Osteoblast (primary cell): ENCODE results near the gene PRR3. TPM values are rescaled to one million over a fixed set of nuclear protein-coding genes. Genes with fewer than 3 reads are reported as not detected.

Experiments used
- DNase-seq: peaks from one replicate; pipeline ENCODE4 v3.0.0; 2011; ENCODE audit warnings: low spot score, mixed read lengths; ENCODE audit not compliant: insufficient read length; ENCODE audit errors: missing footprints
- H2AFZ ChIP-seq: 2 replicates; pipeline ENCODE4 v1.6.0; 2011; ENCODE audit warnings: mild to moderate bottlenecking, low read length
- H3K27ac ChIP-seq: 2 replicates; pipeline ENCODE4 v1.5.1; 2011; ENCODE audit warnings: mild to moderate bottlenecking, low read depth, low read length, moderate library complexity
- H3K27me3 ChIP-seq: 2 replicates; pipeline ENCODE4 v1.6.0; 2012; ENCODE audit warnings: mild to moderate bottlenecking, control low read depth, inconsistent platforms, low read length, moderate library complexity; ENCODE audit not compliant: insufficient read depth
- H3K36me3 ChIP-seq: 2 replicates; pipeline ENCODE4 v1.5.1; 2011; ENCODE audit warnings: mild to moderate bottlenecking, low read length, control low read depth, moderate library complexity; ENCODE audit not compliant: insufficient read depth
- H3K4me1 ChIP-seq: 2 replicates; pipeline ENCODE4 v1.5.1; 2011; ENCODE audit warnings: mild to moderate bottlenecking, low read length, control low read depth, moderate library complexity; ENCODE audit not compliant: insufficient read depth
- H3K4me2 ChIP-seq: 2 replicates; pipeline ENCODE4 v1.6.0; 2011; ENCODE audit warnings: mild to moderate bottlenecking, low read length; ENCODE audit not compliant: insufficient read depth
- H3K4me3 ChIP-seq: fragments of 200-600 bp; sonication (generic); 3 replicates; pipeline ENCODE4 v1.5.1; 2012; ENCODE audit warnings: mild to moderate bottlenecking, low read length, inconsistent platforms; ENCODE audit not compliant: insufficient read depth
- H3K79me2 ChIP-seq: 2 replicates; pipeline ENCODE4 v1.6.0; 2012; ENCODE audit warnings: mild to moderate bottlenecking, low read length, control low read depth, inconsistent platforms; ENCODE audit not compliant: insufficient read depth
- H3K9me3 ChIP-seq: 2 replicates; pipeline ENCODE4 v1.5.1; 2011; ENCODE audit warnings: low read depth, low read length, control low read depth
- H4K20me1 ChIP-seq: 2 replicates; pipeline ENCODE4 v1.6.0; 2012; ENCODE audit warnings: mild to moderate bottlenecking, low read length, control low read depth; ENCODE audit not compliant: insufficient read depth
- total RNA-seq: library from RNA; depleted of rRNA; stranded (reverse); fragments of >200 nt; gene quantifications from 2 replicates; pipeline ENCODE4 v1.2.3, GENCODE V29; 2012
- TF ChIP-seq, protein P1 (sequence below): IDR thresholded peaks from 2 replicates; pipeline ENCODE4 v1.5.1; 2011; ENCODE audit warnings: mild to moderate bottlenecking, low read depth, low read length, moderate library complexity; ENCODE audit errors: extremely low read depth

Gene PRR3
- total RNA-seq, 1 donor: 7.2 TPM

GRCh38 chr6:30568245-30568644 is 11.2 kb downstream of the PRR3 start:
- DNase-seq: no peak
- Histone ChIP-seq H3K4me3 (no peak overlapping the region), H2AFZ (no peak overlapping the region), H3K9me3 (no peaks in the 10 kb centered on the region), H3K4me2 (no peak overlapping the region), H3K27ac (no peak overlapping the region), H3K27me3 (no peaks in the 10 kb centered on the region), H4K20me1 (peaks cover 20% of the 10 kb centered on the region), H3K36me3 (no peaks in the 10 kb centered on the region), H3K4me1 (peaks cover 23% of the 10 kb centered on the region), H3K79me2 (peaks cover 20% of the 10 kb centered on the region)
- TF ChIP-seq, protein P1, sequence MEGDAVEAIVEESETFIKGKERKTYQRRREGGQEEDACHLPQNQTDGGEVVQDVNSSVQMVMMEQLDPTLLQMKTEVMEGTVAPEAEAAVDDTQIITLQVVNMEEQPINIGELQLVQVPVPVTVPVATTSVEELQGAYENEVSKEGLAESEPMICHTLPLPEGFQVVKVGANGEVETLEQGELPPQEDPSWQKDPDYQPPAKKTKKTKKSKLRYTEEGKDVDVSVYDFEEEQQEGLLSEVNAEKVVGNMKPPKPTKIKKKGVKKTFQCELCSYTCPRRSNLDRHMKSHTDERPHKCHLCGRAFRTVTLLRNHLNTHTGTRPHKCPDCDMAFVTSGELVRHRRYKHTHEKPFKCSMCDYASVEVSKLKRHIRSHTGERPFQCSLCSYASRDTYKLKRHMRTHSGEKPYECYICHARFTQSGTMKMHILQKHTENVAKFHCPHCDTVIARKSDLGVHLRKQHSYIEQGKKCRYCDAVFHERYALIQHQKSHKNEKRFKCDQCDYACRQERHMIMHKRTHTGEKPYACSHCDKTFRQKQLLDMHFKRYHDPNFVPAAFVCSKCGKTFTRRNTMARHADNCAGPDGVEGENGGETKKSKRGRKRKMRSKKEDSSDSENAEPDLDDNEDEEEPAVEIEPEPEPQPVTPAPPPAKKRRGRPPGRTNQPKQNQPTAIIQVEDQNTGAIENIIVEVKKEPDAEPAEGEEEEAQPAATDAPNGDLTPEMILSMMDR: no peak

GRCh38 chr6:30570263-30570662 is 13.2 kb downstream of the PRR3 start:
- no peaks in the 10 kb centered on the region for H3K27me3 ChIP-seq
- H3K4me1 ChIP-seq: peaks cover 23% of the 10 kb centered on the region
- peaks cover 40% of the 10 kb centered on the region for H3K79me2 ChIP-seq
- H3K36me3 ChIP-seq: no peaks in the 10 kb centered on the region
- TF ChIP-seq, protein P1: no peak
- peak overlapping the region; percentile 96 for H3K4me2 ChIP-seq
- H4K20me1 ChIP-seq: peaks cover 32% of the 10 kb centered on the region
- H3K4me3 ChIP-seq: peak overlapping the region; percentile 99
- H3K9me3 ChIP-seq: no peaks in the 10 kb centered on the region
- DNase-seq: peak; percentile 10
- peak overlapping the region; percentile 98 for H3K27ac ChIP-seq
- H2AFZ ChIP-seq: peak overlapping the region; percentile 98

GRCh38 chr6:30570740-30571074 is 13.6 kb downstream of the PRR3 start:
- Histone ChIP-seq H3K4me3 (peak overlapping the region; percentile 99), H3K9me3 (no peaks in the 10 kb centered on the region), H3K27me3 (no peaks in the 10 kb centered on the region), H3K4me2 (peak overlapping the region; percentile 96), H2AFZ (peak overlapping the region; percentile 98), H3K4me1 (peaks cover 23% of the 10 kb centered on the region), H3K36me3 (no peaks in the 10 kb centered on the region), H3K27ac (peak overlapping the region; percentile 98), H3K79me2 (peaks cover 44% of the 10 kb centered on the region), H4K20me1 (peaks cover 37% of the 10 kb centered on the region)
- TF ChIP-seq, protein P1: no peak
- DNase-seq: peak; percentile 82

DNA sequence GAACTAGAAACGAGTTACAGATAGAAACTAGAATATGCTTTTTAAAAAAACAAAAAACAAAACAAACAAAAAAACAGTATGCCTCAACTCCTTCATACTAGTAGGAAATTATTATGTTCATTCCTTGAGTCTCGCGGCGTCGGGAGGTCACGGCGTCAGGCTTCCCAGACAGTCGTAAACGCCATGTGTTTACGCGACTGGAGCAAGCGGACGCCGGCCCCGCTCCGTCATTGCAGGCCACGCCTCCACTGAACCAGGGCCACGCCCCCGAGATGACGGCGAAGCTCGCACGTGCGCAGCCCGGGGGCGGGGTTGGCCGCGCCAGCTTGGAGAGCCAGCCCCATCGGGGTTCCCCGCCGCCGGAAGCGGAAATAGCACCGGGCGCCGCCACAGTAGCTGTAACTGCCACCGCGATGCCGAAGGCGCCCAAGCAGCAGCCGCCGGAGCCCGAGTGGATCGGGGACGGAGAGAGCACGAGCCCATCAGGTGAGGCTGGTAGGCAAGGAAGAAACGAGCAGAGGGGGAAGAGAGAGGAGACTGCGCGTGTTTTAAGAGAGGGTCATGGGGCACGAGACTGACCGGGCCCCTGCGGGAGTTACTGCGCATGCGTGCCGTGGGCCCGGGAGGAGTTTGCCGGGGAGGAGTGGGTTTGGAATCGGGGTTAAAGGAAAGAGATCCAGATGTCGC is 14.1 kb downstream of the PRR3 start, which contains the start of gene ABCF1:
Gene ABCF1, plus strand, starts transcription at position 368 of the 687 bp plus-strand sequence. Its CDS starts 46 bp downstream, at position 414.
- H3K9me3 ChIP-seq: no peaks in the 10 kb centered on the region

More for the DNA sequence above, 14.1 kb downstream of the PRR3 start, which contains the start of gene ABCF1:
- peak; percentile 99 for DNase-seq
- Histone ChIP-seq H3K4me3 (peak within 1 kb of the TSS; percentile 99), H4K20me1 (peaks cover 37% of the 10 kb centered on the region), H3K36me3 (no peaks in the 10 kb centered on the region), H3K4me2 (peak within 1 kb of the TSS; percentile 96), H2AFZ (peak within 1 kb of the TSS; percentile 98), H3K27me3 (no peaks in the 10 kb centered on the region), H3K27ac (peak within 1 kb of the TSS; percentile 98), H3K79me2 (peaks cover 48% of the 10 kb centered on the region), H3K4me1 (peaks cover 23% of the 10 kb centered on the region)
- TF ChIP-seq, protein P1: no peak
